Neural progenitor cell (in vitro differentiated cells): Measurements from ENCODE around the gene GID4. TPM values are rescaled to one million over a fixed set of nuclear protein-coding genes. Genes with fewer than 3 reads are reported as not detected.

Source experiments
- DNase-seq: peaks from one replicate; pipeline ENCODE4 v3.0.0-alpha.2; 2016; ENCODE audit warnings: low spot score
- H2AFZ ChIP-seq: fragments of 200-600 bp; sonication (generic); replicated peaks from 2 replicates; pipeline ENCODE4 v1.6.1; 2016; ENCODE audit warnings: antibody characterized with exemption
- H3F3A ChIP-seq: fragments of 200-600 bp; sonication (generic); 2 replicates; pipeline ENCODE4 v1.6.1; 2016; ENCODE audit warnings: antibody characterized with exemption, low read depth
- H3K27ac ChIP-seq: fragments of 200-600 bp; sonication (generic); 2 replicates; pipeline ENCODE4 v1.5.1; 2016; ENCODE audit warnings: mild to moderate bottlenecking
- H3K27me3 ChIP-seq: fragments of 200-600 bp; sonication (generic); 2 replicates; pipeline ENCODE4 v1.6.1; 2016; ENCODE audit warnings: mild to moderate bottlenecking, moderate library complexity
- H3K36me3 ChIP-seq: fragments of 200-600 bp; sonication (generic); 2 replicates; pipeline ENCODE4 v1.5.1; 2016
- H3K4me1 ChIP-seq: fragments of 200-600 bp; sonication (generic); 2 replicates; pipeline ENCODE4 v1.6.1; 2016; ENCODE audit warnings: mixed run types
- H3K4me2 ChIP-seq: fragments of 200-600 bp; sonication (generic); 2 replicates; pipeline ENCODE4 v1.6.1; 2016
- H3K4me3 ChIP-seq: fragments of 200-600 bp; sonication (generic); 2 replicates; pipeline ENCODE4 v1.5.1; 2016
- H3K79me2 ChIP-seq: fragments of 200-600 bp; sonication (generic); 2 replicates; pipeline ENCODE4 v1.6.1; 2016; ENCODE audit warnings: low read depth
- H3K9ac ChIP-seq: fragments of 200-600 bp; sonication (generic); 2 replicates; pipeline ENCODE4 v1.6.1; 2016
- H3K9me3 ChIP-seq: fragments of 200-600 bp; sonication (generic); 2 replicates; pipeline ENCODE4 v1.5.1; 2016; ENCODE audit warnings: low read depth
- H4K20me1 ChIP-seq: fragments of 200-600 bp; sonication (generic); 2 replicates; pipeline ENCODE4 v1.6.1; 2016; ENCODE audit warnings: low read depth
- H3K27ac Mint-ChIP-seq: 3 replicates; pipeline ENCODE4 v1.8.0; 2021; ENCODE audit warnings: mixed read lengths
- H3K27me3 Mint-ChIP-seq: 2 replicates; pipeline ENCODE4 v1.8.0; 2022; ENCODE audit warnings: low read depth, mild to moderate bottlenecking, inconsistent platforms, moderate library complexity, mixed read lengths; ENCODE audit not compliant: insufficient read depth
- H3K36me3 Mint-ChIP-seq: 3 replicates; pipeline ENCODE4 v1.8.0; 2021; ENCODE audit warnings: mixed read lengths
- H3K4me1 Mint-ChIP-seq: 3 replicates; pipeline ENCODE4 v1.8.0; 2021; ENCODE audit warnings: mixed read lengths
- H3K4me3 Mint-ChIP-seq: 3 replicates; pipeline ENCODE4 v1.8.0; 2021; ENCODE audit warnings: mild to moderate bottlenecking, moderate library complexity, mixed read lengths
- H3K9me3 Mint-ChIP-seq: 3 replicates; pipeline ENCODE4 v1.8.0; 2020; ENCODE audit warnings: mixed read lengths
- EZH2 ChIP-seq: fragments of 200-600 bp; sonication (generic); IDR thresholded peaks from 2 replicates; pipeline ENCODE4 v1.6.1; 2017; ENCODE audit warnings: antibody characterized with exemption, mild to moderate bottlenecking, moderate library complexity
- EZH2phosphoT487 ChIP-seq: fragments of 200-600 bp; sonication (generic); IDR thresholded peaks from 2 replicates; pipeline ENCODE4 v1.6.1; 2017; ENCODE audit warnings: antibody characterized with exemption
- total RNA-seq: library from RNA; depleted of rRNA; stranded (reverse); fragments of >200 nt; gene quantifications from 2 replicates; pipeline ENCODE4 v1.2.3, GENCODE V29; 2015; ENCODE audit warnings: low replicate concordance
- TF ChIP-seq, protein P1 (sequence below): fragments of 200-600 bp; sonication (generic); IDR thresholded peaks from 2 replicates; pipeline ENCODE4 v1.5.1; 2017; ENCODE audit warnings: antibody characterized with exemption, mild to moderate bottlenecking

Gene GID4
- 10.6 and 15.1 TPM in 2 replicates for total RNA-seq

DNA sequence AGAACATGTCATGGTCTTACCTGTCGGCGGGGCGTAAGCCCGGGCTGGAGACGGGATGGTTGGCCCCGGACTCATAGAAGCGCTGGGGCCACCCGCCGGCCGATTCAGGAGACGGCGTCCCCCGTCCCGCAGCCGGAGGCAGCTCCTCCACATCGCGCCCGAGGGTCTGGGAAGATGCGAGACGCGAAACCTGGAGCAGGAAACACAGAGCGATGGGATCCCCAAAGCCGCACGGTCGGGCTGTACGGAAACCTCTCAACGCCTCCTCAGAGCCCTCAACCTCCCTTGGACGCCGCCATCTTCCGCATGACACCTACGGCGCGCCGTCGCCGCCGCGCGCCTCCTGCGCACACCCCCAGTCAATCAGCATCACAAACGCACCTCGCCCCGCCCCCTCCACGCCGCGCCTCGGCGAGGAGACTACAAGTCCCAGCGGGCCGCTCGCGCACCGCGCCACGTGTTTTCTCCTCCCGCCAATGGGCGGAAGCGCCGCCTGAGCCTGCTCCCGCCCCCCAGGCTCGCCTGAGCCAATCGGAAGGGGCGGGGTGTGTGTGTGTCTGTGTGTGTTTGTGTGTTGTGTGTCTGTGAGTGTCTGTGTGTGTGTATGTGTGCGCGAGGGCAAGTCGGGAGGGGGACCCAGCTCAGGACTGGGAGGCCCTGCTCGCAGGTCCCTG lies at the start of gene GID4, which contains the start of gene ATPAF2:
TSS of gene GID4 (plus strand) at position 548 of the 674 bp plus-strand sequence. CDS start at position 605, 57 bp downstream.
TSS of gene ATPAF2 (minus strand) at position 308 of the 674 bp plus-strand sequence. CDS start at position 153, 155 bp downstream.
- H3K27me3 Mint-ChIP-seq = peaks cover 5% of the 10 kb centered on the region
- peak within 1 kb of the TSS; percentile 33 for H3K27ac Mint-ChIP-seq
- peak within 1 kb of the TSS; percentile 98 for H3K4me2 ChIP-seq
- no peaks in the 10 kb centered on the region for H3K36me3 Mint-ChIP-seq
- TF ChIP-seq, protein P1, sequence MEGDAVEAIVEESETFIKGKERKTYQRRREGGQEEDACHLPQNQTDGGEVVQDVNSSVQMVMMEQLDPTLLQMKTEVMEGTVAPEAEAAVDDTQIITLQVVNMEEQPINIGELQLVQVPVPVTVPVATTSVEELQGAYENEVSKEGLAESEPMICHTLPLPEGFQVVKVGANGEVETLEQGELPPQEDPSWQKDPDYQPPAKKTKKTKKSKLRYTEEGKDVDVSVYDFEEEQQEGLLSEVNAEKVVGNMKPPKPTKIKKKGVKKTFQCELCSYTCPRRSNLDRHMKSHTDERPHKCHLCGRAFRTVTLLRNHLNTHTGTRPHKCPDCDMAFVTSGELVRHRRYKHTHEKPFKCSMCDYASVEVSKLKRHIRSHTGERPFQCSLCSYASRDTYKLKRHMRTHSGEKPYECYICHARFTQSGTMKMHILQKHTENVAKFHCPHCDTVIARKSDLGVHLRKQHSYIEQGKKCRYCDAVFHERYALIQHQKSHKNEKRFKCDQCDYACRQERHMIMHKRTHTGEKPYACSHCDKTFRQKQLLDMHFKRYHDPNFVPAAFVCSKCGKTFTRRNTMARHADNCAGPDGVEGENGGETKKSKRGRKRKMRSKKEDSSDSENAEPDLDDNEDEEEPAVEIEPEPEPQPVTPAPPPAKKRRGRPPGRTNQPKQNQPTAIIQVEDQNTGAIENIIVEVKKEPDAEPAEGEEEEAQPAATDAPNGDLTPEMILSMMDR = peak; percentile 12
- TF ChIP-seq EZH2 = no peak
- TF ChIP-seq EZH2phosphoT487 = no peak
- peaks cover 33% of the 10 kb centered on the region for H4K20me1 ChIP-seq
- peak within 1 kb of the TSS; percentile 94 for H2AFZ ChIP-seq
- H3K79me2 ChIP-seq = peaks cover 38% of the 10 kb centered on the region
- no peaks in the 10 kb centered on the region for H3K27me3 ChIP-seq
- H3K9me3 ChIP-seq = no peaks in the 10 kb centered on the region
- H3K4me3 Mint-ChIP-seq = peak within 1 kb of the TSS; percentile 97
- H3K9ac ChIP-seq = peak within 1 kb of the TSS; percentile 73
- peaks cover 6% of the 10 kb centered on the region for H3F3A ChIP-seq
- peak within 1 kb of the TSS; percentile 81 for H3K4me3 ChIP-seq
- H3K9me3 Mint-ChIP-seq = no peaks in the 10 kb centered on the region
- H3K4me1 ChIP-seq = peaks cover 7% of the 10 kb centered on the region
- peak; percentile 100 for DNase-seq
- H3K27ac ChIP-seq = no peak within 1 kb of the TSS
- peaks cover 40% of the 10 kb centered on the region for H3K4me1 Mint-ChIP-seq
- no peaks in the 10 kb centered on the region for H3K36me3 ChIP-seq

DNA sequence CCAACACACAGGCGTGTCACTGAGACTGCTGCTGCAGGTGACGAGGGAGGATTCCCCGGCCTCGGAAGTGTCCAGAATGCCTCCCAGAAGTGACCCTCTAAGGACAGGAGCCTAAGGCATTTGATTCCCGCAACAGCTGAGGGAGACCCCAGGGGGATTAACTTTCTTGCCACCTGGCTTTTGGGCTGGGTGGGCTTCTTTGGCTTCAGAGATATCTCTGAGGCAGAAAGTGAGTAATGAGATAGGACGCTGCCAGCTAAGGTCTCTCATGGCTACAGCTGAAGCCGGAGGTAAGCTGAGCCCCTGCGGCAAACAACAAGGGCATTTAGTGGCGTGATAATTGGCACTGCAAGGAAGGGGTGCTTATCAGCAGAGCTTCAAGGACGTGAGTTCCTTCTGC lies 49.6 kb upstream of the GID4 start:
- TF ChIP-seq EZH2phosphoT487 (no peak), EZH2 (no peak)
- TF ChIP-seq, protein P1 = no peak
- Histone ChIP-seq H3K4me3 (no peak overlapping the region), H3K79me2 (no peaks in the 10 kb centered on the region), H3K27ac (no peak overlapping the region), H3K36me3 (no peaks in the 10 kb centered on the region), H3K27me3 (no peaks in the 10 kb centered on the region), H4K20me1 (no peaks in the 10 kb centered on the region), H3F3A (no peaks in the 10 kb centered on the region), H3K9ac (no peak overlapping the region), H3K9me3 (no peaks in the 10 kb centered on the region), H2AFZ (no peak overlapping the region), H3K4me2 (no peak overlapping the region), H3K4me1 (no peaks in the 10 kb centered on the region)
- peaks cover 5% of the 10 kb centered on the region for H3K4me1 Mint-ChIP-seq
- no peak for DNase-seq
- no peaks in the 10 kb centered on the region for H3K9me3 Mint-ChIP-seq
- H3K27ac Mint-ChIP-seq = no peak overlapping the region
- H3K4me3 Mint-ChIP-seq = no peak overlapping the region
- no peaks in the 10 kb centered on the region for H3K36me3 Mint-ChIP-seq
- H3K27me3 Mint-ChIP-seq = peaks cover 4% of the 10 kb centered on the region

DNA sequence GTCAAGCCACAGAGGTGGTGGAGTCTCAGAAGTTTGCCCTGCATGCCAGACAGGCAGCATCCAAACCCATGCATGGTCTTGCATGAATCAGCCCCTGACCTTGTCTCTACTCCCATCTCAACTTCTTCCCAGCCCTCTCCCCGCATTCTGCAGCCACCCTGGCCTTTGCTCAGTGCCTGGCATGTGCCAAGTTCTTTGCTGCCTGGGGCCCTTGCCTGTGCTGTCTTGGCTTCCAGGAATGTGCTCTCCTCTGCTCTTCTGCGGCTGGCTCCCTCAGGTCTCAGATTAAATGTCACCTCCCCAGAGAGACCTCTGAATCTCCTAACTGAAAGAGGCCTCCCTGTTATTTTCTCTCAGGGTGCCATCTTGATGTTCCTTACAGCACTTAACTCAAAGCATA lies 48.9 kb upstream of the GID4 start:
- Mint-ChIP-seq H3K4me1 (peaks cover 8% of the 10 kb centered on the region), H3K27me3 (peaks cover 4% of the 10 kb centered on the region), H3K4me3 (no peak overlapping the region), H3K9me3 (no peaks in the 10 kb centered on the region), H3K36me3 (no peaks in the 10 kb centered on the region), H3K27ac (peak overlapping the region; percentile 60)
- no peak overlapping the region for H3K9ac ChIP-seq
- no peak for DNase-seq
- no peak overlapping the region for H2AFZ ChIP-seq
- H4K20me1 ChIP-seq = no peaks in the 10 kb centered on the region
- H3K4me1 ChIP-seq = no peaks in the 10 kb centered on the region
- H3K27me3 ChIP-seq = no peaks in the 10 kb centered on the region
- no peak overlapping the region for H3K4me2 ChIP-seq
- H3K27ac ChIP-seq = no peak overlapping the region
- no peak for TF ChIP-seq EZH2phosphoT487
- TF ChIP-seq EZH2 = no peak
- TF ChIP-seq, protein P1 = no peak
- no peaks in the 10 kb centered on the region for H3F3A ChIP-seq
- no peak overlapping the region for H3K4me3 ChIP-seq
- H3K9me3 ChIP-seq = no peaks in the 10 kb centered on the region
- H3K79me2 ChIP-seq = no peaks in the 10 kb centered on the region
- H3K36me3 ChIP-seq = no peaks in the 10 kb centered on the region
